IMR-90 (cell line): Measurements from ENCODE around the gene MALRD1. TPM values are rescaled to one million over a fixed set of nuclear protein-coding genes. Genes with fewer than 3 reads are reported as not detected.

Experiments used
- ATAC-seq: fragments of 200-7000 bp; cut with Tn5 transposase; 2 replicates; pipeline ENCODE4 v1.9.1; 2020; ENCODE audit warnings: low read depth, mild to moderate bottlenecking, moderate library complexity
- BruUV-seq: library from RNA; stranded (reverse); fragments of 400-500 nt; replicated peaks from 2 replicates; lab custom pipeline; 2021; lab: Mats Ljungman, UMichigan
- CTCF ChIA-PET: fragments of 300-600 bp; formaldehyde crosslinking; extraction: SDS; loops from one replicate; lab custom pipeline; 2021; ENCODE audit warnings: antibody characterized with exemption; lab: Yijun Ruan, JAX
- POLR2A ChIA-PET: fragments of 300-600 bp; sonication (Branson Sonifier 250); formaldehyde crosslinking; loops from one replicate; lab custom pipeline; 2022; ENCODE audit warnings: antibody characterized with exemption; ENCODE audit not compliant: unreplicated experiment; lab: Charles Lee
- DNase-seq: peaks from one replicate; pipeline ENCODE4 v3.0.0; 2013
- H2AFZ ChIP-seq: replicated peaks from 2 replicates; pipeline ENCODE3; 2013; ENCODE audit warnings: low read length, mild to moderate bottlenecking; ENCODE audit not compliant: poor library complexity
- H2AK5ac ChIP-seq: 2 replicates; pipeline ENCODE4 v1.6.1; 2013; ENCODE audit warnings: low read depth, low read length, inconsistent platforms
- H2AK9ac ChIP-seq: replicated peaks from 2 replicates; pipeline ENCODE3; 2013; ENCODE audit warnings: mild to moderate bottlenecking, low read depth, low read length, moderate library complexity; ENCODE audit not compliant: poor library complexity
- H2BK120ac ChIP-seq: 2 replicates; pipeline ENCODE4 v1.6.1; 2013; ENCODE audit warnings: low read depth, low read length, inconsistent platforms
- H2BK15ac ChIP-seq: 3 replicates; pipeline ENCODE4 v1.6.1; 2013; ENCODE audit warnings: low read depth, low read length, inconsistent platforms
- H2BK20ac ChIP-seq: 2 replicates; pipeline ENCODE4 v1.6.1; 2013; ENCODE audit warnings: low read depth, mild to moderate bottlenecking, inconsistent platforms, low read length, moderate library complexity
- H2BK5ac ChIP-seq: 2 replicates; pipeline ENCODE4 v1.6.1; 2013; ENCODE audit warnings: mild to moderate bottlenecking, low read depth, low read length, inconsistent platforms; ENCODE audit not compliant: poor library complexity, severe bottlenecking
- H3K14ac ChIP-seq: replicated peaks from 2 replicates; pipeline ENCODE4 v1.6.1; 2013; ENCODE audit warnings: low read depth, low read length, inconsistent platforms
- H3K18ac ChIP-seq: 2 replicates; pipeline ENCODE4 v1.6.1; 2013; ENCODE audit warnings: low read depth, low read length, control low read depth
- H3K23ac ChIP-seq: 2 replicates; pipeline ENCODE4 v1.6.1; 2013; ENCODE audit warnings: low read depth, low read length, inconsistent platforms
- H3K27ac ChIP-seq: 2 replicates; pipeline ENCODE4 v1.5.1; 2013; ENCODE audit warnings: mild to moderate bottlenecking, control low read depth, low read length; ENCODE audit not compliant: insufficient read depth
- H3K27me3 ChIP-seq: 2 replicates; pipeline ENCODE4 v1.6.1; 2013; ENCODE audit warnings: low read length; ENCODE audit not compliant: control insufficient read depth, insufficient read depth
- H3K36me3 ChIP-seq: 2 replicates; pipeline ENCODE4 v1.6.1; 2013; ENCODE audit warnings: low read length, mixed read lengths; ENCODE audit not compliant: control insufficient read depth, insufficient read depth
- H3K4ac ChIP-seq: 2 replicates; pipeline ENCODE4 v1.6.1; 2013; ENCODE audit warnings: low read depth, low read length, inconsistent platforms
- H3K4me1 ChIP-seq: 2 replicates; pipeline ENCODE4 v1.6.1; 2013; ENCODE audit warnings: low read length, mixed read lengths; ENCODE audit not compliant: control insufficient read depth, insufficient read depth
- H3K4me2 ChIP-seq: 2 replicates; pipeline ENCODE4 v1.6.1; 2013; ENCODE audit warnings: low read depth, mild to moderate bottlenecking, control low read depth, low read length, moderate library complexity
- H3K4me3 ChIP-seq: 2 replicates; pipeline ENCODE4 v1.5.1; 2013; ENCODE audit warnings: low read depth, mild to moderate bottlenecking, control low read depth, low read length, moderate library complexity; ENCODE audit not compliant: insufficient read depth
- H3K56ac ChIP-seq: 2 replicates; pipeline ENCODE4 v1.6.1; 2013; ENCODE audit warnings: low read length, inconsistent platforms; ENCODE audit not compliant: insufficient read depth; ENCODE audit errors: extremely low read depth
- H3K79me1 ChIP-seq, 2 experiments: 2 replicates each; pipeline ENCODE4 v1.6.1; 2013; ENCODE audit warnings: low read length in 2 of 2, inconsistent platforms in 1 of 2, low read depth in 1 of 2
- H3K9ac ChIP-seq: 2 replicates; pipeline ENCODE4 v1.6.1; 2013; ENCODE audit warnings: low read depth, low read length, control low read depth
- H3K9me1 ChIP-seq: 2 replicates; pipeline ENCODE4 v1.6.1; 2013; ENCODE audit warnings: low read length, inconsistent platforms; ENCODE audit not compliant: insufficient read depth
- H3K9me3 ChIP-seq: 2 replicates; pipeline ENCODE4 v1.6.1; 2013; ENCODE audit warnings: low read length; ENCODE audit not compliant: control insufficient read depth, insufficient read depth
- H4K20me1 ChIP-seq: 2 replicates; pipeline ENCODE4 v1.6.1; 2013; ENCODE audit warnings: low read length, inconsistent platforms; ENCODE audit not compliant: insufficient read depth
- H4K5ac ChIP-seq: 2 replicates; pipeline ENCODE4 v1.6.1; 2013; ENCODE audit warnings: mild to moderate bottlenecking, low read depth, low read length, control low read depth
- H4K8ac ChIP-seq, 2 experiments: 2 replicates each; pipeline ENCODE4 v1.6.1; 2013; ENCODE audit warnings: low read depth in 2 of 2, low read length in 2 of 2, control low read depth in 1 of 2, inconsistent platforms in 1 of 2
- H4K91ac ChIP-seq: 2 replicates; pipeline ENCODE4 v1.6.1; 2013; ENCODE audit warnings: low read depth, low read length, inconsistent platforms; ENCODE audit not compliant: insufficient read depth
- BHLHE40 ChIP-seq: fragments of 150-350 bp; IDR thresholded peaks from 2 replicates; pipeline ENCODE4 v1.6.1; 2016; ENCODE audit warnings: mild to moderate bottlenecking, low read depth, low read length
- CEBPB ChIP-seq: IDR thresholded peaks from 2 replicates; pipeline ENCODE4 v1.6.1; 2012; ENCODE audit warnings: low read depth, low read length, improper control_type of control experiment
- CHD1 ChIP-seq: IDR thresholded peaks from 2 replicates; pipeline ENCODE4 v1.6.1; 2012; ENCODE audit warnings: low read depth, low read length, improper control_type of control experiment
- CTCF ChIP-seq: conservative IDR thresholded peaks from 2 replicates; pipeline ENCODE4 v1.5.1; 2012; ENCODE audit warnings: mild to moderate bottlenecking, low read depth, low read length, improper control_type of control experiment
- ELK1 ChIP-seq: fragments of 150-350 bp; IDR thresholded peaks from 2 replicates; pipeline ENCODE4 v1.6.1; 2016; ENCODE audit warnings: low read depth, mild to moderate bottlenecking, low read length, moderate library complexity, borderline replicate concordance
- FOS ChIP-seq: fragments of 150-350 bp; IDR thresholded peaks from 2 replicates; pipeline ENCODE4 v1.6.1; 2016; ENCODE audit warnings: low read depth, low read length
- MAFK ChIP-seq: IDR thresholded peaks from 2 replicates; pipeline ENCODE4 v1.6.1; 2012; ENCODE audit warnings: low read depth, low read length, improper control_type of control experiment
- MAZ ChIP-seq: IDR thresholded peaks from 2 replicates; pipeline ENCODE4 v1.6.1; 2012; ENCODE audit warnings: low read depth, mild to moderate bottlenecking, low read length, improper control_type of control experiment, moderate library complexity, borderline replicate concordance
- MXI1 ChIP-seq: IDR thresholded peaks from 2 replicates; pipeline ENCODE4 v1.6.1; 2012; ENCODE audit warnings: low read depth, mild to moderate bottlenecking, low read length, moderate library complexity, borderline replicate concordance
- NFE2L2 ChIP-seq: fragments of 150-350 bp; IDR thresholded peaks from 2 replicates; pipeline ENCODE4 v1.6.1; 2016; ENCODE audit warnings: low read depth, mild to moderate bottlenecking, low read length
- POLR2A ChIP-seq: IDR thresholded peaks from 2 replicates; pipeline ENCODE4 v1.6.1; 2012; ENCODE audit warnings: mild to moderate bottlenecking, low read depth, low read length
- RAD21 ChIP-seq: IDR thresholded peaks from 2 replicates; pipeline ENCODE4 v1.6.1; 2012; ENCODE audit warnings: low read length, improper control_type of control experiment
- RCOR1 ChIP-seq: IDR thresholded peaks from 2 replicates; pipeline ENCODE4 v1.6.1; 2012; ENCODE audit warnings: mild to moderate bottlenecking, low read length, improper control_type of control experiment; ENCODE audit not compliant: insufficient replicate concordance
- RFX5 ChIP-seq: IDR thresholded peaks from 2 replicates; pipeline ENCODE4 v1.8.0; 2012; ENCODE audit warnings: low read depth, mild to moderate bottlenecking, low read length, moderate library complexity
- SMC3 ChIP-seq: fragments of 150-350 bp; IDR thresholded peaks from 2 replicates; pipeline ENCODE4 v1.6.1; 2016; ENCODE audit warnings: low read depth, mild to moderate bottlenecking, antibody characterized with exemption, low read length, moderate library complexity
- USF2 ChIP-seq: fragments of 150-350 bp; IDR thresholded peaks from 2 replicates; pipeline ENCODE4 v1.6.1; 2017; ENCODE audit warnings: mild to moderate bottlenecking, antibody characterized with exemption, low read length, low read depth
- WGBS, 2 experiments: methylation state at CpG; one replicate each; pipeline versions ENCODE4 v1.1.5 to v1.1.7; 2013; ENCODE audit warnings: missing lambda C conversion rate in 2 of 2; ENCODE audit not compliant: insufficient read length in 1 of 2; ENCODE audit errors: extremely low coverage in 2 of 2; 5-methylcytosine and 5-hydroxymethylcytosine counted together
- dilution Hi-C: fragments of 300-500 bp; cut with HindIII; formaldehyde crosslinking; loops from one replicate; pipeline ENCODE4 v1.14.3; 2018; ENCODE audit warnings: low sequenced_read_pairs; ENCODE audit not compliant: unreplicated experiment
- in situ Hi-C: fragments of 300-500 bp; cut with MboI; formaldehyde crosslinking; loops from 3 replicates; pipeline ENCODE4 v1.14.3; 2019; ENCODE audit warnings: low sequenced_read_pairs, inconsistent platforms, mixed read lengths
- intact Hi-C: fragments of 100-400 bp; cut with micrococcal nuclease; formaldehyde crosslinking; loops from 2 replicates; pipeline ENCODE4 v1.10.0; 2022
- polyA plus RNA-seq, 3 experiments: library from polyadenylated mRNA; depleted of rRNA; stranded (reverse); fragments of >200 nt; gene quantifications; 2 replicates each; pipeline ENCODE4 v1.2.3, GENCODE V29; 2012; ENCODE audit warnings: low replicate concordance in 1 of 3
- total RNA-seq: library from RNA; depleted of rRNA; stranded (reverse); fragments of >200 nt; gene quantifications from 2 replicates; pipeline ENCODE4 v1.2.3, GENCODE V29; 2012

MALRD1 gene
- total and polyA plus RNA-seq, 2 of the 4 experiments (the other 2 are of a cell fraction): 0.34 to 1.1 TPM

GRCh38 chr10:19221216-19221615 lies 172.6 kb downstream of the MALRD1 start:
- in situ Hi-C loops: no loop called here

More at GRCh38 chr10:19221216-19221615, 172.6 kb downstream of the MALRD1 start:
- no peak overlapping the region for H2BK15ac ChIP-seq
- H2BK20ac ChIP-seq: no peak overlapping the region
- H3K56ac ChIP-seq: no peak overlapping the region
- H3K4me3 ChIP-seq: no peak overlapping the region
- CTCF ChIA-PET: no interaction called here
- no peaks in the 10 kb centered on the region for H4K20me1 ChIP-seq
- ATAC-seq (no peak), DNase-seq (no peak)
- H2AFZ ChIP-seq: no peak overlapping the region
- dilution Hi-C loops: no loop called here
- H3K23ac ChIP-seq: no peak overlapping the region
- WGBS, 2 experiments: 100% methylated on average over 2 of the region's 3 CpGs; no CpG with 5 or more reads in 1 of the 2 experiments
- no peak overlapping the region for H4K91ac ChIP-seq
- H2BK120ac ChIP-seq: no peak overlapping the region
- POLR2A ChIA-PET: no interaction called here
- intact Hi-C loops: no loop called here
- no peaks in the 10 kb centered on the region for H3K36me3 ChIP-seq
- no peaks in the 10 kb centered on the region for H3K9me3 ChIP-seq
- no peak overlapping the region for H4K5ac ChIP-seq
- 0 out of 2 replicates have a peak overlapping the region, but pooled peaks have one; percentile 25 for H3K14ac ChIP-seq
- no peak for TF ChIP-seq BHLHE40
- TF ChIP-seq USF2: no peak
- TF ChIP-seq MXI1: no peak
- no peak for TF ChIP-seq CEBPB
- no peak for TF ChIP-seq CHD1
- TF ChIP-seq MAZ: no peak
- no peak for TF ChIP-seq POLR2A
- no peak for TF ChIP-seq RCOR1
- no peak for TF ChIP-seq RAD21
- TF ChIP-seq ELK1: no peak
- TF ChIP-seq CTCF: no peak
- TF ChIP-seq NFE2L2: no peak
- no peak for TF ChIP-seq MAFK
- no peak for TF ChIP-seq FOS
- no peak for TF ChIP-seq RFX5
- no peak for TF ChIP-seq SMC3
- H3K4ac ChIP-seq: no peak overlapping the region
- H3K18ac ChIP-seq: no peak overlapping the region
- H3K4me2 ChIP-seq: no peak overlapping the region
- H4K8ac ChIP-seq: no peak overlapping the region
- no peak overlapping the region for H3K27ac ChIP-seq
- no peaks in the 10 kb centered on the region for H3K79me1 ChIP-seq
- no peak overlapping the region for H3K9ac ChIP-seq
- no peaks in the 10 kb centered on the region for H3K4me1 ChIP-seq
- no peak overlapping the region for H2BK5ac ChIP-seq
- H3K27me3 ChIP-seq: no peaks in the 10 kb centered on the region
- BruUV-seq: no TSS peak
- no peak overlapping the region for H2AK5ac ChIP-seq
- H2AK9ac ChIP-seq: no peak overlapping the region
- H3K9me1 ChIP-seq: no peaks in the 10 kb centered on the region
